K562 (cell line): ENCODE data around the gene ITLN1.

Experiments used
- COPS2 ChIP-seq: fragments of 450-650 bp; conservative IDR thresholded peaks from 2 replicates; pipeline ENCODE4 v1.6.1; 2016; ENCODE audit warnings: mild to moderate bottlenecking, moderate library complexity
- CTCF ChIP-seq, 3 experiments: IDR thresholded peaks in 2 of 3; conservative IDR thresholded peaks in 1 of 3; 2 replicates each; pipeline ENCODE4 v1.5.1; 2011 to 2012; ENCODE audit warnings: low read length in 3 of 3, mild to moderate bottlenecking in 3 of 3, control low read depth in 2 of 3, improper control_type of control experiment in 1 of 3, inconsistent platforms in 1 of 3, low read depth in 1 of 3, mixed read lengths in 1 of 3, moderate library complexity in 1 of 3; ENCODE audit not compliant: insufficient read depth in 2 of 3
- FOXP1 ChIP-seq: sonication (generic); formaldehyde crosslinking; IDR thresholded peaks from 2 replicates; pipeline ENCODE4 v1.8.0; 2022; ENCODE audit warnings: mild to moderate bottlenecking, missing genetic modification reagents
- HCFC1 ChIP-seq: IDR thresholded peaks from 2 replicates; pipeline ENCODE4 v1.6.1; 2012; ENCODE audit warnings: low read depth, low read length, improper control_type of control experiment
- HDAC2 ChIP-seq: fragments of 450-650 bp; IDR thresholded peaks from 2 replicates; pipeline ENCODE4 v1.6.1; 2016; ENCODE audit warnings: mild to moderate bottlenecking
- POLR2AphosphoS5 ChIP-seq: IDR thresholded peaks from 2 replicates; pipeline ENCODE4 v1.6.1; 2011; ENCODE audit warnings: mild to moderate bottlenecking, low read depth, low read length, moderate library complexity; ENCODE audit not compliant: control insufficient read depth, insufficient read depth
- RAD21 ChIP-seq, 2 experiments: fragments of 250-450 bp in 1 of 2; fragments of 450-650 bp in 1 of 2; sonication (Bioruptor Pico) in 1 of 2; formaldehyde crosslinking in 1 of 2; IDR thresholded peaks in 1 of 2; conservative IDR thresholded peaks in 1 of 2; 2 replicates each; pipeline versions ENCODE4 v1.4.0 to v1.8.0; 2020 to 2022; ENCODE audit warnings: mild to moderate bottlenecking in 2 of 2, moderate library complexity in 1 of 2
- SRSF1 ChIP-seq: fragments of 200-400 bp; formaldehyde crosslinking; IDR thresholded peaks from 2 replicates; pipeline ENCODE4 v1.6.1; 2017; ENCODE audit warnings: mild to moderate bottlenecking, low read depth, low read length, moderate library complexity
- STAT5A ChIP-seq: IDR thresholded peaks from 2 replicates; pipeline ENCODE4 v1.6.1; 2012; ENCODE audit warnings: low read length, inconsistent platforms, borderline replicate concordance
- TCF7 ChIP-seq: sonication (generic); IDR thresholded peaks from 2 replicates; pipeline ENCODE4 v1.6.1; 2016; ENCODE audit warnings: antibody characterized with exemption, borderline replicate concordance
- U2AF1 ChIP-seq: fragments of 200-400 bp; formaldehyde crosslinking; optimal IDR thresholded peaks from 2 replicates; pipeline ENCODE3; 2017; ENCODE audit warnings: mild to moderate bottlenecking, low read depth, low read length, moderate library complexity
- ZNF224 ChIP-seq: sonication (generic); formaldehyde crosslinking; IDR thresholded peaks from 2 replicates; pipeline ENCODE4 v1.8.0; 2022; ENCODE audit warnings: mild to moderate bottlenecking, missing genetic modification reagents
- ZNF282 ChIP-seq: sonication (generic); formaldehyde crosslinking; IDR thresholded peaks from 2 replicates; pipeline ENCODE4 v1.8.1; 2023; ENCODE audit warnings: missing genetic modification reagents
- ZSCAN32 ChIP-seq: fragments of 450-650 bp; formaldehyde crosslinking; IDR thresholded peaks from 2 replicates; pipeline ENCODE4 v1.4.0; 2020; ENCODE audit warnings: mild to moderate bottlenecking, moderate library complexity

DNA sequence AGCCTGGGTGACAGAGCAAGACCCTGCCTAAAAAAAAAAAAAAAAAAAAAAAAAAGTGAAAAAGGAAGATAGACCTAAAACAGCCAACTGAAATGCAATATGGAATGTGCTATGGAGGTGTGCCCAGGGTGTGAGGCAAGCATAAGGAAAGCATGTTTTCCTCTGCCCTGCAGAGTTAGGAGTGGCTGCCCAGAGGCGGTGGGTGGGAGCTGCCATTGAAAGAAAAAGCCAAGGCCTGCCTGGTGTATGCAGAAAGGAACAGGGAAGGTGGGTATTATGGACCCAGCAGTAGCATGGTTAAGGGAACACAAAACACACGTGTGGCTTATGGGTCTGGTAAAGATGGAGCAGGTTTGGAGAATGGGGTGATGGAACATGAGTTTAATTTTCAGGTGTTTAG is 31.2 kb downstream of the ITLN1 start:
- TF ChIP-seq ZNF224 (CRISPR knock-in tag) (no peak), U2AF1 (no peak), CTCF (IDR thresholded peaks at IDR 0.05 in 2 of 3, conservative IDR thresholded peaks at IDR 0.05 in 1 of 3; ENCODE audit: insufficient read depth in 2 of 3, low read depth in 1 of 3, low read length in 3 of 3) (no peak), RAD21 (CRISPR knock-in tag; conservative IDR thresholded peaks at IDR 0.05 in 1 of 2, IDR thresholded peaks at IDR 0.05 in 1 of 2) (no peak), HDAC2 (no peak), TCF7 (no peak), POLR2AphosphoS5 (no peak), SRSF1 (no peak), ZSCAN32 (CRISPR knock-in tag) (no peak), FOXP1 (no peak), ZNF282 (CRISPR knock-in tag) (no peak), COPS2 (no peak), HCFC1 (no peak), STAT5A (no peak)
